OCI-LY1 (cell line): ENCODE measurements around the gene FAM53A.

Experiments
- EZH2 ChIP-seq: fragments of 200-600 bp; sonication (generic), shearing (Covaris generic); IDR thresholded peaks from 2 replicates; pipeline ENCODE4 v1.8.0; 2017; ENCODE audit warnings: borderline replicate concordance, mixed run types, mild to moderate bottlenecking, antibody characterized with exemption, low read length, moderate library complexity, mixed read lengths
- TF ChIP-seq, protein P1 (sequence below): fragments of 200-600 bp; sonication (generic), shearing (Covaris generic); IDR thresholded peaks from 2 replicates; pipeline ENCODE4 v1.5.1; 2017; ENCODE audit warnings: mild to moderate bottlenecking, antibody characterized with exemption, low read length, moderate library complexity, mixed read lengths

DNA sequence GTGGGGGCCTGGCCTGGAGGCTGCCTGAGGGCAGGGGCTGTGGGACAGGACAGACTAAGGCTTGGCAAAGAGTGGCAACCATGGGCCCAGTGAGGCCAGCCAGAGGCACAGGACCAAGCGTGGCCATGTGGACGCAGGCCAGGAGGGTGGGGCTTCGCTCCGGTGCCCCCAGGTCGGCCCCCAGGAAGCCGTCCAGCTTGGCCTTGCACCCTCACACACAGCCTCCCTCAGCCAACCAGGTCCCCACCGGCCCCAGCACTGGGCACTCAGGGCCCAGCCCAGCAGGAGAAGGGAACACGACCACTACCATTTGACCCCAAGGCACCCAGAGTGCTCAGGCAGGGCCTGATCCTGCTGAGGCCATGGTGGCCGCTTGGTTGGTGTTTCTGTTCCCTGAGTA lies 57.2 kb downstream of the FAM53A start:
- TF ChIP-seq, protein P1, sequence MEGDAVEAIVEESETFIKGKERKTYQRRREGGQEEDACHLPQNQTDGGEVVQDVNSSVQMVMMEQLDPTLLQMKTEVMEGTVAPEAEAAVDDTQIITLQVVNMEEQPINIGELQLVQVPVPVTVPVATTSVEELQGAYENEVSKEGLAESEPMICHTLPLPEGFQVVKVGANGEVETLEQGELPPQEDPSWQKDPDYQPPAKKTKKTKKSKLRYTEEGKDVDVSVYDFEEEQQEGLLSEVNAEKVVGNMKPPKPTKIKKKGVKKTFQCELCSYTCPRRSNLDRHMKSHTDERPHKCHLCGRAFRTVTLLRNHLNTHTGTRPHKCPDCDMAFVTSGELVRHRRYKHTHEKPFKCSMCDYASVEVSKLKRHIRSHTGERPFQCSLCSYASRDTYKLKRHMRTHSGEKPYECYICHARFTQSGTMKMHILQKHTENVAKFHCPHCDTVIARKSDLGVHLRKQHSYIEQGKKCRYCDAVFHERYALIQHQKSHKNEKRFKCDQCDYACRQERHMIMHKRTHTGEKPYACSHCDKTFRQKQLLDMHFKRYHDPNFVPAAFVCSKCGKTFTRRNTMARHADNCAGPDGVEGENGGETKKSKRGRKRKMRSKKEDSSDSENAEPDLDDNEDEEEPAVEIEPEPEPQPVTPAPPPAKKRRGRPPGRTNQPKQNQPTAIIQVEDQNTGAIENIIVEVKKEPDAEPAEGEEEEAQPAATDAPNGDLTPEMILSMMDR: no peak
- TF ChIP-seq EZH2: no peak
